Measurements from ENCODE around the gene B4GALT4.

B4GALT4 gene

DNA sequence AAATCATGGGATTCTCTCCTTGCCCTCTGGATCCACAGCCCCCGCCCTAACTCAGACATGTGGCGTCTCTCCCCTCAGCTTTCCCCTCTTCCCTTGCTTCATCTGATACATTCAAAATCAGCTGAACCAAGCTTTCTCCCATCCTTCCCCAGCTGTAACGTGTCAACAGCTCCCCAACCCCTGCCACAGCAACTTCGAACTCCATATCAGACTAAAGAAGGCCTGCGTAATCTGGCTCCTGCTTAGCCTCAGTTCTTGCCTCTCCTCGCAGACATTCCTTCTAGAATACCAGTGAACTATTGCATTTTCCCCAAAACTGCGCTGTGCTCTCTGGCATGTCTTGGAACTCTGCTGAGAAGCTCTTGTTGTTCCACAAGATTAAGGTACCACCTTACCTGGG is 18.3 kb downstream of the B4GALT4 start:
- DNase-seq (ENCODE audit: low read depth in 1 of 2, low spot score in 1 of 2): no peak
- Histone ChIP-seq H3K27me3 (ENCODE audit: insufficient read depth, poor library complexity, severe bottlenecking) (no peaks in the 10 kb centered on the region), H3K27ac (replicated peaks) (no peak overlapping the region), H3K4me3 (replicated peaks; ENCODE audit: insufficient read depth, low read length) (no peak overlapping the region)
- TF ChIP-seq, protein P1, sequence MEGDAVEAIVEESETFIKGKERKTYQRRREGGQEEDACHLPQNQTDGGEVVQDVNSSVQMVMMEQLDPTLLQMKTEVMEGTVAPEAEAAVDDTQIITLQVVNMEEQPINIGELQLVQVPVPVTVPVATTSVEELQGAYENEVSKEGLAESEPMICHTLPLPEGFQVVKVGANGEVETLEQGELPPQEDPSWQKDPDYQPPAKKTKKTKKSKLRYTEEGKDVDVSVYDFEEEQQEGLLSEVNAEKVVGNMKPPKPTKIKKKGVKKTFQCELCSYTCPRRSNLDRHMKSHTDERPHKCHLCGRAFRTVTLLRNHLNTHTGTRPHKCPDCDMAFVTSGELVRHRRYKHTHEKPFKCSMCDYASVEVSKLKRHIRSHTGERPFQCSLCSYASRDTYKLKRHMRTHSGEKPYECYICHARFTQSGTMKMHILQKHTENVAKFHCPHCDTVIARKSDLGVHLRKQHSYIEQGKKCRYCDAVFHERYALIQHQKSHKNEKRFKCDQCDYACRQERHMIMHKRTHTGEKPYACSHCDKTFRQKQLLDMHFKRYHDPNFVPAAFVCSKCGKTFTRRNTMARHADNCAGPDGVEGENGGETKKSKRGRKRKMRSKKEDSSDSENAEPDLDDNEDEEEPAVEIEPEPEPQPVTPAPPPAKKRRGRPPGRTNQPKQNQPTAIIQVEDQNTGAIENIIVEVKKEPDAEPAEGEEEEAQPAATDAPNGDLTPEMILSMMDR (IDR thresholded peaks at IDR 0.05; ENCODE audit: insufficient read depth, low read length): no peak
- TF ChIP-seq, protein P2, sequence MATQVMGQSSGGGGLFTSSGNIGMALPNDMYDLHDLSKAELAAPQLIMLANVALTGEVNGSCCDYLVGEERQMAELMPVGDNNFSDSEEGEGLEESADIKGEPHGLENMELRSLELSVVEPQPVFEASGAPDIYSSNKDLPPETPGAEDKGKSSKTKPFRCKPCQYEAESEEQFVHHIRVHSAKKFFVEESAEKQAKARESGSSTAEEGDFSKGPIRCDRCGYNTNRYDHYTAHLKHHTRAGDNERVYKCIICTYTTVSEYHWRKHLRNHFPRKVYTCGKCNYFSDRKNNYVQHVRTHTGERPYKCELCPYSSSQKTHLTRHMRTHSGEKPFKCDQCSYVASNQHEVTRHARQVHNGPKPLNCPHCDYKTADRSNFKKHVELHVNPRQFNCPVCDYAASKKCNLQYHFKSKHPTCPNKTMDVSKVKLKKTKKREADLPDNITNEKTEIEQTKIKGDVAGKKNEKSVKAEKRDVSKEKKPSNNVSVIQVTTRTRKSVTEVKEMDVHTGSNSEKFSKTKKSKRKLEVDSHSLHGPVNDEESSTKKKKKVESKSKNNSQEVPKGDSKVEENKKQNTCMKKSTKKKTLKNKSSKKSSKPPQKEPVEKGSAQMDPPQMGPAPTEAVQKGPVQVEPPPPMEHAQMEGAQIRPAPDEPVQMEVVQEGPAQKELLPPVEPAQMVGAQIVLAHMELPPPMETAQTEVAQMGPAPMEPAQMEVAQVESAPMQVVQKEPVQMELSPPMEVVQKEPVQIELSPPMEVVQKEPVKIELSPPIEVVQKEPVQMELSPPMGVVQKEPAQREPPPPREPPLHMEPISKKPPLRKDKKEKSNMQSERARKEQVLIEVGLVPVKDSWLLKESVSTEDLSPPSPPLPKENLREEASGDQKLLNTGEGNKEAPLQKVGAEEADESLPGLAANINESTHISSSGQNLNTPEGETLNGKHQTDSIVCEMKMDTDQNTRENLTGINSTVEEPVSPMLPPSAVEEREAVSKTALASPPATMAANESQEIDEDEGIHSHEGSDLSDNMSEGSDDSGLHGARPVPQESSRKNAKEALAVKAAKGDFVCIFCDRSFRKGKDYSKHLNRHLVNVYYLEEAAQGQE (IDR thresholded peaks at IDR 0.05; ENCODE audit: insufficient replicate concordance, low read depth): no peak
- TF ChIP-seq GABPA (IDR thresholded peaks at IDR 0.05; ENCODE audit: low read depth): no peak
- TF ChIP-seq POLR2AphosphoS5 (IDR thresholded peaks at IDR 0.05; ENCODE audit: low read depth): no peak
- no peak for TF ChIP-seq SPI1 (IDR thresholded peaks at IDR 0.05; ENCODE audit: borderline replicate concordance, low read depth)

DNA sequence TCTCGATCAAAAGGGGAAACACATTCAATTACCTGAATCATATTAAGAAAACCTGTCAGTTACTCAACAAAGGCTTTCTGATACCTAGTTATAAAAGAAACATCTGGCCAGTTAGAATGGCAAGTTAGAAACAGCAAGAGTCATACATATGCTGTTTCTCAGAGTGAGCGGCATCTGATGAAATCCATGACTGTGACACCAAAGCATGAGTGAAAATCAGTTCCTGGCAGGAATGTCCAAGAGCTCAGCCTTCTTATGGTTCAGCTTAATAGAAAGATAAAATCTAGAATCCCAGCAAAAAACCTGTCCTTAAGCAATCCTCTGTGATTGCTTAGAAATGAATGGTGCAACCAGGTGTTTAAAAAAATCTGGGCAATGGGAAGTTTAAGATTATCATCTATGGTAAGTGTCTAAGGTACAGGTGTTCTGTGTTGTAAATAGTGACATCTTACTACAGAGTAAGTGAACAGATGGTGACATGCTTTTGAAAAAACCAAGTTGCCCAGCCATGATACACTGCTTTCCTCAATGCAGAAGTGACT is 18.8 kb downstream of the B4GALT4 start:
- no peak overlapping the region for H3K27ac ChIP-seq (replicated peaks)

DNA sequence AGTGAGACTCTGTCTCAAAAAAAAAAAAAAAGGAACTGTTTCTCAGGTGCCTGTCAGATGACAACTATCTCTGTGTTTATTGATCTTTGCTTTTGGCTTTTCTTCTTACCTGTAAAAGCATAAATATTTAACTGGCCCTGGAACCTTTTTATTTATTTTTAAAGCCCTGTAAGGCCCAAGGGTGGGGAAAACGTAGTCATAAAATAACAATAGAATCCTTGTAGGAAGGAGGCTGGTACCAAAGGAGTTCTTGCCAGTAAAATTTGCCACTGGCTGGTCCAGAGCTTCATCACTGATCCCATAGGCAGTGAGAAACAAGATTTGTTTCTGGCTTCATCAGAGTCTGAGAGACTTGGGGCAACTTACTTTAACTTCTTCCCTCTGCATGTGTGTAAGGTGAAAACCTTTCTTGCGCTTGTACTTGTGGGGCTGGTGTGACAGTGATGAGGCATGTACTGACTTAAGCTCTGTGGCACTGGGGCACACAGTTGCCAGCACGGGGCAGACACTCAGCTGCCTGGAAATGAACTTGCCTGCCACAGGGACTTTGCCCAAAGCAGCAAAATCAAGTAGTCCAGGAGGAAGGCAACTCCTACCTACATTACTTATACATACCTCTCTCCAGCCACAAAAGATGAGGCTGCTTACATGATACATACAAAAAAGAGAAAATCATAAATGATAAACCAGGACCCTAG is 19.6 kb downstream of the B4GALT4 start:
- Histone ChIP-seq H3K27ac (replicated peaks) (no peak overlapping the region), H3K27me3 (ENCODE audit: insufficient read depth, poor library complexity, severe bottlenecking) (no peaks in the 10 kb centered on the region), H3K4me3 (replicated peaks; ENCODE audit: insufficient read depth, low read length) (no peak overlapping the region)
- TF ChIP-seq POLR2AphosphoS5 (IDR thresholded peaks at IDR 0.05; ENCODE audit: low read depth) (no peak), GABPA (IDR thresholded peaks at IDR 0.05; ENCODE audit: low read depth) (no peak), SPI1 (IDR thresholded peaks at IDR 0.05; ENCODE audit: borderline replicate concordance, low read depth) (no peak)
- TF ChIP-seq, protein P1 (IDR thresholded peaks at IDR 0.05; ENCODE audit: insufficient read depth, low read length): no peak
- TF ChIP-seq, protein P2 (IDR thresholded peaks at IDR 0.05; ENCODE audit: insufficient replicate concordance, low read depth): no peak
- no peak for DNase-seq (ENCODE audit: low read depth in 1 of 2, low spot score in 1 of 2)

More for the DNA sequence above, 18.8 kb downstream of the B4GALT4 start:
- Histone ChIP-seq H3K4me3 (replicated peaks; ENCODE audit: insufficient read depth, low read length) (no peak overlapping the region), H3K27me3 (ENCODE audit: insufficient read depth, poor library complexity, severe bottlenecking) (no peaks in the 10 kb centered on the region)
- no peak for TF ChIP-seq GABPA (IDR thresholded peaks at IDR 0.05; ENCODE audit: low read depth)
- TF ChIP-seq, protein P1 (IDR thresholded peaks at IDR 0.05; ENCODE audit: insufficient read depth, low read length): no peak
- no peak for DNase-seq (ENCODE audit: low read depth in 1 of 2, low spot score in 1 of 2)
